Measurements from ENCODE around the gene SOX2.

The SOX2 gene

DNA sequence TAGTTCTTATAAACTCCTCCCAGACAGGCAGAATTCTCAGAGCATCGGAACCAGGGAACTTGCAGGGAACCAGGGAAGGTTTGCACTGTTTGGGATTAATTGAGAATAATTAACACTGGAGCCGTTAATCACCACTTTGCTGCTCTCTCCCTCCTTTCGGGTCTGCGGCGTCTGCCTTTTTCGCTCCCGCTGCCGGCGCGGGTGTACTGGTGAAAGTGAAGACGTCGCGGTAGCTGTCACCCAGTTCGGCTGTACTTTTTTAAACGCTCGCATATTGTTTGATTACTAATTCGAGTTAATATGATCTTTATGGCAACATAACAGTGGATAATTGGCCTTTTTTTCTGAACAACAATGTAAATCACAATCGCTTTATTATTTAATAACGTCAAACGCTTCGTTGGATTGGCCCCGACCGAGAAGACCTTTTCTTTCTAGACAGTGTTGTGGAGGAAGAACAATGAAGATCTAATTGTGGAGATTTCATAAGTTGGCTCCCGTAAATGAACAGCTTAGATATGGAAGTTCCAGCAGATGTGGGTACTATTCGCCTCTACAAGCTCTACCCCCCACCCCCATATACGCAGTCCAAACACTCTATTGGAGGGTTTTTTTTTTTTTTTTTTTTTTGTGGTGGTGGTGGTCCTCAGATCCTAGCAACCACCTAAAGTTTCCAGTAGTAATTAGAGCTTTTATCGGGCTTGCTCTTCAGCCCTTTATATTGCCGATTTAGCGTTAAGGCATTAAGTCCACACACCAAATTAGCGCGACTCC, 12.7 kb downstream of the SOX2 start:
- Histone ChIP-seq H2AFZ (ENCODE audit: low read length) (no peak overlapping the region), H3K9ac (ENCODE audit: low read depth, low read length, poor library complexity, severe bottlenecking) (no peak overlapping the region), H3K4me3 (ENCODE audit: low read length, poor library complexity, severe bottlenecking) (no peak overlapping the region), H3K27me3 (ENCODE audit: insufficient read depth, low read length, poor library complexity, severe bottlenecking) (no peaks in the 10 kb centered on the region), H3K4me2 (ENCODE audit: low read depth, low read length, poor library complexity, severe bottlenecking) (no peak overlapping the region), H3K9me3 (ENCODE audit: insufficient read depth, low read depth, low read length) (no peaks in the 10 kb centered on the region; the same call in 1 of the 2 replicates), H3F3A (ENCODE audit: low read depth) (no peaks in the 10 kb centered on the region), H3K79me2 (ENCODE audit: insufficient read depth, low read length) (no peaks in the 10 kb centered on the region), H4K20me1 (ENCODE audit: insufficient read depth, low read length, poor library complexity, severe bottlenecking) (no peaks in the 10 kb centered on the region), H3K4me1 (ENCODE audit: insufficient read depth, low read length, poor library complexity, severe bottlenecking) (no peaks in the 10 kb centered on the region), H3K9me2 (replicated peaks; ENCODE audit: low read depth, low read length) (no peaks in the 10 kb centered on the region), H3K36me3 (ENCODE audit: insufficient read depth, low read length) (no peaks in the 10 kb centered on the region)
- no peak for TF ChIP-seq EZH2phosphoT487 (IDR thresholded peaks at IDR 0.05; ENCODE audit: borderline replicate concordance)
- TF ChIP-seq, protein P1, sequence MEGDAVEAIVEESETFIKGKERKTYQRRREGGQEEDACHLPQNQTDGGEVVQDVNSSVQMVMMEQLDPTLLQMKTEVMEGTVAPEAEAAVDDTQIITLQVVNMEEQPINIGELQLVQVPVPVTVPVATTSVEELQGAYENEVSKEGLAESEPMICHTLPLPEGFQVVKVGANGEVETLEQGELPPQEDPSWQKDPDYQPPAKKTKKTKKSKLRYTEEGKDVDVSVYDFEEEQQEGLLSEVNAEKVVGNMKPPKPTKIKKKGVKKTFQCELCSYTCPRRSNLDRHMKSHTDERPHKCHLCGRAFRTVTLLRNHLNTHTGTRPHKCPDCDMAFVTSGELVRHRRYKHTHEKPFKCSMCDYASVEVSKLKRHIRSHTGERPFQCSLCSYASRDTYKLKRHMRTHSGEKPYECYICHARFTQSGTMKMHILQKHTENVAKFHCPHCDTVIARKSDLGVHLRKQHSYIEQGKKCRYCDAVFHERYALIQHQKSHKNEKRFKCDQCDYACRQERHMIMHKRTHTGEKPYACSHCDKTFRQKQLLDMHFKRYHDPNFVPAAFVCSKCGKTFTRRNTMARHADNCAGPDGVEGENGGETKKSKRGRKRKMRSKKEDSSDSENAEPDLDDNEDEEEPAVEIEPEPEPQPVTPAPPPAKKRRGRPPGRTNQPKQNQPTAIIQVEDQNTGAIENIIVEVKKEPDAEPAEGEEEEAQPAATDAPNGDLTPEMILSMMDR (conservative IDR thresholded peaks at IDR 0.05; ENCODE audit: low read length), result no peak

DNA sequence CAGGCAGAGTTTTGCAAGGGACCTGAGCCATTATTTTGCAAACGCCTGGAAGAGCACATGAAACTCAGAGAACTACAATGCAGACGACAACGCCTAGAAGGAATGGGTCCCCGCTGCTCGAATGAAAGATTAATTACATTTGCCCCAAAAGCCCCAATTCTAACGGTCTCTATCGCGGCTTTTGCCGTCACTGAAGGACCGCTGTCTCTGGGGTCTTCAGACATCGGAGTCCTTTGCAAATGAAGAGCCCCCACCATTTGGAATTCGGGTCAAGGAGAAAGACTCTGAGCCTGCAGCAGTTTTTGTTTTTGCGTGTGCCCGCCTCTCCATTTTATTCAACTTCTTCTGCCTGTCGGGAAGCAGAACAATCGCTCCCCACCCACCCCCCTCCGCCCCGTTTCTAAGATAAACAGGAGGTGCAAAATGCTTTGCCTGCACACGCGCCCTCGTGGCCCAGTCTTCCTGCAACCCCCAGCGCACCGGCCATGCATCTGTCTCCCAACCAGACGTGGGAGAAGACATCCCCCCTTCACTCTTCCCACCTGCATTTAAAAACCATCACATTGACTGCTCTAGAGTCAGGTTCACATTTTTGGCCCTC, 13.5 kb downstream of the SOX2 start:
- Histone ChIP-seq H2AFZ (ENCODE audit: low read length) (no peak overlapping the region), H3K9me3 (ENCODE audit: insufficient read depth, low read depth, low read length) (no peaks in the 10 kb centered on the region; the same call in 1 of the 2 replicates), H4K20me1 (ENCODE audit: insufficient read depth, low read length, poor library complexity, severe bottlenecking) (no peaks in the 10 kb centered on the region), H3K4me3 (ENCODE audit: low read length, poor library complexity, severe bottlenecking) (no peak overlapping the region), H3K4me2 (ENCODE audit: low read depth, low read length, poor library complexity, severe bottlenecking) (no peak overlapping the region), H3K36me3 (ENCODE audit: insufficient read depth, low read length) (no peaks in the 10 kb centered on the region), H3K9me2 (replicated peaks; ENCODE audit: low read depth, low read length) (no peaks in the 10 kb centered on the region), H3K9ac (ENCODE audit: low read depth, low read length, poor library complexity, severe bottlenecking) (no peak overlapping the region), H3F3A (ENCODE audit: low read depth) (no peaks in the 10 kb centered on the region), H3K4me1 (ENCODE audit: insufficient read depth, low read length, poor library complexity, severe bottlenecking) (no peaks in the 10 kb centered on the region), H3K79me2 (ENCODE audit: insufficient read depth, low read length) (no peaks in the 10 kb centered on the region), H3K27me3 (ENCODE audit: insufficient read depth, low read length, poor library complexity, severe bottlenecking) (no peaks in the 10 kb centered on the region)
- no peak for TF ChIP-seq EZH2phosphoT487 (IDR thresholded peaks at IDR 0.05; ENCODE audit: borderline replicate concordance)
- TF ChIP-seq, protein P1 (conservative IDR thresholded peaks at IDR 0.05; ENCODE audit: low read length), result no peak

- TF ChIP-seq, protein P1 (conservative IDR thresholded peaks at IDR 0.05; ENCODE audit: low read length), result no peak
- no peak for TF ChIP-seq EZH2phosphoT487 (IDR thresholded peaks at IDR 0.05; ENCODE audit: borderline replicate concordance)
- H3K9me3 ChIP-seq (ENCODE audit: insufficient read depth, low read depth, low read length), result no peaks in the 10 kb centered on the region; the same call in 1 of the 2 replicates
- H3F3A ChIP-seq (ENCODE audit: low read depth), result no peaks in the 10 kb centered on the region
- H4K20me1 ChIP-seq (ENCODE audit: insufficient read depth, low read length, poor library complexity, severe bottlenecking), result no peaks in the 10 kb centered on the region
- H3K4me3 ChIP-seq (ENCODE audit: low read length, poor library complexity, severe bottlenecking), result no peak overlapping the region
- H3K36me3 ChIP-seq (ENCODE audit: insufficient read depth, low read length), result no peaks in the 10 kb centered on the region
- H3K9ac ChIP-seq (ENCODE audit: low read depth, low read length, poor library complexity, severe bottlenecking), result no peak overlapping the region
- no peaks in the 10 kb centered on the region for H3K79me2 ChIP-seq (ENCODE audit: insufficient read depth, low read length)
- no peak overlapping the region for H2AFZ ChIP-seq (ENCODE audit: low read length)
- no peaks in the 10 kb centered on the region for H3K4me1 ChIP-seq (ENCODE audit: insufficient read depth, low read length, poor library complexity, severe bottlenecking)
- no peaks in the 10 kb centered on the region for H3K9me2 ChIP-seq (replicated peaks; ENCODE audit: low read depth, low read length)
- no peak overlapping the region for H3K4me2 ChIP-seq (ENCODE audit: low read depth, low read length, poor library complexity, severe bottlenecking)
- H3K27me3 ChIP-seq (ENCODE audit: insufficient read depth, low read length, poor library complexity, severe bottlenecking), result no peaks in the 10 kb centered on the region
These were observed 14.1 kb downstream of the SOX2 start for GRCh38 chr3:181725830-181726229.

Measured in Loucy (cell line).